GM12865 (cell line): ENCODE results near the gene MTFP1.
"Not testable (repeated sequence)": the region's sequence is repeated elsewhere in the genome, so short reads cannot be mapped to it uniquely, and the experiment has no call there.

ENCODE experiments used
- DNase-seq: peaks from one replicate; pipeline ENCODE4 v3.0.0; 2010; ENCODE audit warnings: low read depth
- H3K4me3 ChIP-seq: 2 replicates; pipeline ENCODE4 v1.5.1; 2011; ENCODE audit warnings: mild to moderate bottlenecking, low read depth, low read length, control low read depth
- TF ChIP-seq, protein P1 (sequence below): IDR thresholded peaks from 2 replicates; pipeline ENCODE4 v1.5.1; 2011; ENCODE audit warnings: low read length, control low read depth, low read depth, inconsistent platforms; ENCODE audit not compliant: insufficient read depth; ENCODE audit errors: missing control alignments

The MTFP1 gene

DNA sequence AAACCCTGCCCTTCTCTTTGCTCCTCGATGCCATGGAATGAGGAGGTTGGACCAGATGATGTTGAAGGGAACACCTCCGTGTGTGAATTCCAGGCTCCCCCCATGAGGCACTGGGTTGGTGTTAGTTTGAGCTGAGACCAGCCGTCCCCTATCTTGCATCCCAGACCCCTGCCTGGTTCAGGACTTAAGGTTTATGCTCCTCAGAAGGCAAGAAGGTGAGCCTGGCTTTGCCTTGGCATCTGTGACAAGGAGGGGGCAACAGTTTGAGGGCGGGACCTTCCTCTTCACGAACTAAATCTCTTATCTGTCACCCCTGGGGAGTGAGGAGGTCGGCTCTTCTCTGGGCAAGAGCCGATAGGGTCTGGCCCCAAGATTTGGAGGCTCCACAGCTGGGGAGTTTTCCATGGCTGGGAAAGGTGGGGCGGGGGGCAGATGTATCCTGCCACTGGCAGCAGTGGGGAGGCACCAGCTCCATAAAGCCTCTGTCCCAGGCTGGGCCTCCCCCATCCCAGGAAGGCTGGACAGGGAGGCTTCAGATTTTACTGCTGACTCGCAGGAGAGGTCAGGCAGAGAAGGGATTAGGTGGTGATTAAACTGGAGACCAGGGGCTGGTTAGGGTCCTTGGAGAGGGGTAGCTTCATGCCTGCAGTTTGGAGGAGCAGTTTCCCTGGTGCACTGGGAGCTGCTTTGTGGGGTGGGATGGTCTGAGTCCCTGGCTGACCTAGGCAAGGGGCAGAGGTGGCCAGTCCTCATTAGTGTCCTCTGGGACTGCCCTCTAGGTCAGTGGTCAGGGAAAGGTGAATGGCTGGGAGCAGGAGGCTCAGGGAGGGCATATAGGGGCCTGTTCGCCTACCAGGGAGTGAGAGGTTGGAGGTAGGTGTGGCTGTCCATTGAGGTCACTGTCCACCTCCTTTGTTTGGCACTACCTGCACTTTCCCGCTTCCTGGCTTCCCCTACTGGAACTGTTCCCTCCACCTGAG lies 27.6 kb upstream of the MTFP1 start:
- TF ChIP-seq, protein P1, sequence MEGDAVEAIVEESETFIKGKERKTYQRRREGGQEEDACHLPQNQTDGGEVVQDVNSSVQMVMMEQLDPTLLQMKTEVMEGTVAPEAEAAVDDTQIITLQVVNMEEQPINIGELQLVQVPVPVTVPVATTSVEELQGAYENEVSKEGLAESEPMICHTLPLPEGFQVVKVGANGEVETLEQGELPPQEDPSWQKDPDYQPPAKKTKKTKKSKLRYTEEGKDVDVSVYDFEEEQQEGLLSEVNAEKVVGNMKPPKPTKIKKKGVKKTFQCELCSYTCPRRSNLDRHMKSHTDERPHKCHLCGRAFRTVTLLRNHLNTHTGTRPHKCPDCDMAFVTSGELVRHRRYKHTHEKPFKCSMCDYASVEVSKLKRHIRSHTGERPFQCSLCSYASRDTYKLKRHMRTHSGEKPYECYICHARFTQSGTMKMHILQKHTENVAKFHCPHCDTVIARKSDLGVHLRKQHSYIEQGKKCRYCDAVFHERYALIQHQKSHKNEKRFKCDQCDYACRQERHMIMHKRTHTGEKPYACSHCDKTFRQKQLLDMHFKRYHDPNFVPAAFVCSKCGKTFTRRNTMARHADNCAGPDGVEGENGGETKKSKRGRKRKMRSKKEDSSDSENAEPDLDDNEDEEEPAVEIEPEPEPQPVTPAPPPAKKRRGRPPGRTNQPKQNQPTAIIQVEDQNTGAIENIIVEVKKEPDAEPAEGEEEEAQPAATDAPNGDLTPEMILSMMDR, result no peak
- no peak for DNase-seq
- H3K4me3 ChIP-seq, result no peak overlapping the region

DNA sequence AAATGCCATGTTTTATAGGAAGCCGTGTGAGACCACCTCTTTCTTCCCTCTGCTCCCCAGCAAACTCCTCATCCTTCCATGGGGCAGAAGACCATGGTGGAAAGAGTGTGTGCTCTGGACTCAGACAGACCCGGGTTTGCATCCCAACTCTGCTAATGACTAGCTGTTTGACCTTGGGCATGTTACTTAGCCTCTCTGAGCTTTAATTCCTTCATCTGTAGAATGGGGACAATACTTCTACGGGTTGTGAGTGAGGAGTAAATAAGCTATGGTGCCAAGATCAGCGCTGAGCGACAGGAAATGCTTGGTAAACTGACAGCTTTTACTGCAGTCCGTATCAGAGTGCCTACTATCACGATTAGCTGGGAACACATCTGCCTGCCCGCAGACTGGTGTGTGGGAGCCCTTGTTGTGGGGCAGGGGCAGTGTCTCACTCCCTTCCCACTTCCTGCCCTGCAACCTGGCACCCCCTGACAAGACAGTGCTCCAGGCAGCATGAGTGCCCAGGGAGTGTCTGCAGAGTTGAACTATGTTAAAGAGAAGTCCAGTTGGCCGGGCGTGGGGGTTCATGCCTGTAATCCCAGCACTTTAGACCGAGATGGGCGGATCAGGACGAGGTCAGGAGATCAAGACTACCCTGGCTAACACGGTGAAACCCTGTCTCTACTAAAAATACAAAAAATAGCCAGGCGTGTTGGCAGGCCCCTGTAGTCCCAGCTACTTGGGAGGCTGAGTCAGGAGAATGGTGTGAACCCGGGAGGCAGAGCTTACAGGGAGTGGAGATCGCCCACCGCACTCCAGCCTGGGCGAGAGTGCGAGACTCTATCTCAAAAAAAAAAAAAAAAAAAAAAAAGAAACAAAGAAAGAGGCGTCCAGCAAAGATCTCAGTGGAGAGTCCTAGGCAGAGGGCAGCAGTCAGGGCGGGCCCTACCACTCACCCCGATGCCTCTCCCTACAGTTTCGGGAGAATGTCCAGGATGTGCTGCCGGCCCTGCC lies 26.6 kb upstream of the MTFP1 start:
- TF ChIP-seq, protein P1, result no peak
- H3K4me3 ChIP-seq, result no peak overlapping the region
- no peak for DNase-seq

DNA sequence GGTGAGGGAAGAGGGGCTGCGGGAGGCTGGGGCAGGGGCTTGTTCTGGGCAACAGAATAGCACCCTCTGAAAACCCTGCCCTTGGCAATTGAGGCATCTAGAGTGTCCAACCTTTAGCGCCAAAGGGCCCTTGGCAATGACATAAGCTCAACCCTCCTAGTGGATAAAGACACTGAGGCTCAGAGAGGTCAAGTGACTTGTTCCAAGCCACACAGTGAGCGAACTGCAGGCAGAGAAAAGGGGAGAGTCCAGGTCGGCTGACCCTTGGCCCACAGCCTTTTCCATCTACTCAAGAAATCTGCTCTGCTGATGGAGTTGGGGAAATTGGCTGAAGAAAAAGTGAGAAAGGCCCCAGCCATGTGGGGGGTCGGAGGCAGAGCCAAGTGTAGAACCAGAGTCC lies 25.9 kb upstream of the MTFP1 start:
- DNase-seq, result no peak
- no peak overlapping the region for H3K4me3 ChIP-seq
- TF ChIP-seq, protein P1, result no peak

DNA sequence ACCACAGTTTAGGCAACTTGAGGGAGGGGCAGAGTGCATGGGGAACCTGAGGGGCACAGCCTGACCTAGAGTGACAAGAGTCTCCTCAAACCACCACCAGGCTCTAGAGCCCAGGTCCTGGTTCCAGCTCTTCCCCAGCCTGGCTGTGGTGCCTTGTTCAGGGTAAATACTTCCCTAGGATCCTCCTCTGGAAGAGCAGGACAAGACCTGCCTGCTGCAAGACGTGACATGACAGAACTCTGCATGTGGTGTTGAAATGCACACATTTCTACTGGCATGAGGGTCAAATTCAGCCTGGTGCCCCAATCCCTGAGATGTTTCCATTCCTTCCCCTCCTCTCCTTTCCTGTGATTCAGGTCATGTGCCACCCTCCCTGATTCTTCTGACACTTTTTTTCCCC lies 25.4 kb upstream of the MTFP1 start:
- TF ChIP-seq, protein P1, result no peak
- DNase-seq, result no peak

DNA sequence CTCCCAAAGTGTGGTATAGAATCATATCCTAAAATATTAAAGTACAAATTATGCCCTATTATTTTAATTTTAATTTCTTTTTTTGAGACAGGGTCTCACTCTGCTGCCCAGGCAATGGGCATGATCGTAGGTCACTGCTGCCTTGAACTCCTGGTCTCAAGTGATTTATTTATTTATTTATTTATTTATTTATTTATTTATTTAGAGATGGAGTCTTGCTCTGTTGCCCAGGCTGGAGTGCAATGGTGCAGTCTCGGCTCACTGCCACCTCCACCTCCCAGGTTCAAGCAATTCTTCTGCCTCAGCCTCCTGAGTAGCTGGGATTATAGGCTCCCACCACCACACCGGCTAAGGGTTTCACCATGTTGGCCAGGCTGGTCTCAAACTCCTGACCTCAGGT lies 24.5 kb upstream of the MTFP1 start:
- DNase-seq, H3K4me3 ChIP-seq: not testable (repeated sequence)

More for the DNA sequence above, 25.4 kb upstream of the MTFP1 start:
- no peak overlapping the region for H3K4me3 ChIP-seq

DNA sequence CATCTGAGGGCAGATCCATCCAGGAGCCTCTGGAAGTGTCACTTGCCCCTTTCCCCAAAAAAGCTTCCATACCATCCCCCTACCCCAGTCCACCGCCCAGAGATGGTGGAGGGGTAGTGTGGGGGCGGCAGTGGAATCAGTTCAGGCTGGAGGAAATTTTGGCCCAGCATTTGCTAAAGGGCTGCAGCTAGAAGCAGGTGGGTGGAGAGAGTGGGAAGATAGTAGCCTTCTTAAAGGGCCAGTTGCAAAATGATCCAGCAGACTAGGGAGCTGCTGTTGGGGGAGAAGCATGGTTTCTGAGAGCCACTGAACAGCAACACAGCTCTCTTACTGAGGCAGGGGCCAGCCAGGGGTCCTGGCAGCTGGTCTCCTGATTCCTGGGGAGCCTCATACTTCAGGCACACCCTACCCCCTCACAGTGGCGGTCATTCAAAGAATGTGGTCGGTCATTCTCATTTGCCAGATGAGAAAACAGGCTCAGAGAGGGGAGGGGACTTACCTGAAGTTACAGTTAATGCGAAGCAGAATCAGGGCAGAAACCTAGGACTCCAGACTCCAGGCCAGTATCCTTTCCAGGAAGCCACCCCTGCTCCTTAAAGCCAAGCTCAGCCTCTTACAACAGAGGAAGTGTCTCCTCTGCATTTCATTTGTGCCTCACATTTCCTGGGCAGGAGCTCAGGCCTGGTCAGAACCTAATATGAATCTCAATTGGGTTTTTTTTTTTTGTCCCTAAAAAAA lies 23.4 kb upstream of the MTFP1 start:
- TF ChIP-seq, protein P1, result no peak
- no peak for DNase-seq
- H3K4me3 ChIP-seq, result no peak overlapping the region

DNA sequence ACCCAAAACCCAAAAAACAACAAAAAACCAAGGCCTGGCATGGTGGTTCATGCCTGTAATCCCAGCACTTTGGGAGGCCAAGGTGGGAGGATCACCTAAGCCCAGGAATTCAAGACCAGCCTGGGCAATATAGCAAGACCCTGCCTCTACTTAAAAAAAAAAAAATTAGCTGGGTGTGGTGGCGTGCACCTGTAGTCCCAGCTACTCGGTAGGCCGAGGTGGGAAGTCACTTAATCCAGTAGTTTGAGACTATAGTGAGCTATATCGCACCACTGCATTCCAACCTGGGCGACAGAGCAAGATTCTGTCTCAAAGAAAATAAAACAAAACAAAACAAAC lies 22.8 kb upstream of the MTFP1 start:
- not testable (repeated sequence) for DNase-seq, H3K4me3 ChIP-seq
